Endometrial microvascular endothelial cells (primary cell): ENCODE measurements around the gene DNER. TPM values are rescaled to one million over a fixed set of nuclear protein-coding genes. Genes with fewer than 3 reads are reported as not detected.
"Not testable (repeated sequence)": the region's sequence is repeated elsewhere in the genome, so short reads cannot be mapped to it uniquely, and the experiment has no call there.

Experiments
- in situ Hi-C: cut with HindIII; loops from 2 replicates; pipeline ENCODE4 v1.10.0; 2017; ENCODE audit warnings: low sequenced_read_pairs, low pct_unique_long_range_greater_than_20kb; ENCODE audit errors: inconsistent ontology term
- total RNA-seq: library from RNA; depleted of rRNA; stranded (reverse); fragments of >200 nt; gene quantifications from one replicate; pipeline ENCODE4 v1.2.3, GENCODE V29; 2015; ENCODE audit errors: inconsistent ontology term

The DNER gene
- total RNA-seq, 1 donor from 2014 or later, result 3.2 TPM

GRCh38 chr2:229344151-229344551 lies 370.2 kb downstream of the DNER start:
- in situ Hi-C loops, result no loop called here

DNA sequence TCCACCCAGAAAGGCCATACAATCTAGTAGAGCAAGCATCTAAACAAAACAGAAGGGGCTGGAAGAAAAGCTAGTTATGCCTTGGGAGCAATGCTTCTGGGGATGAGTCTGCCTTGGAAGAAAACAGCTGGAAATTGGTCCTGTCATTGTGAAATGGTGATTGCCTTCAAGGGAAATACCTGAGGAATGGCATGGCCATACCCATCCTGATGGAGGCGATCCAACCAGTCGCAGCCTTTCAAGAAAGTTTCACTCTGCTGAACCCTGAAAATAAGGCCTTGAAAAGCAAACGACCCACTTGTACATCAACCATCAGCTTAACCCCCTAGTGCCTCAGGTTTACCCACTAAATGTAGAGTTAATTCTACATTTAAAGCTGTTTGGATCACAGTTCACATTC lies 370.7 kb downstream of the DNER start:
- in situ Hi-C loops, result no loop called here

GRCh38 chr2:229342376-229342775 lies 372.0 kb downstream of the DNER start:
- in situ Hi-C loops, result no loop called here

GRCh38 chr2:229340086-229340760 lies 374.1 kb downstream of the DNER start:
- in situ Hi-C loops, result no loop called here

DNA sequence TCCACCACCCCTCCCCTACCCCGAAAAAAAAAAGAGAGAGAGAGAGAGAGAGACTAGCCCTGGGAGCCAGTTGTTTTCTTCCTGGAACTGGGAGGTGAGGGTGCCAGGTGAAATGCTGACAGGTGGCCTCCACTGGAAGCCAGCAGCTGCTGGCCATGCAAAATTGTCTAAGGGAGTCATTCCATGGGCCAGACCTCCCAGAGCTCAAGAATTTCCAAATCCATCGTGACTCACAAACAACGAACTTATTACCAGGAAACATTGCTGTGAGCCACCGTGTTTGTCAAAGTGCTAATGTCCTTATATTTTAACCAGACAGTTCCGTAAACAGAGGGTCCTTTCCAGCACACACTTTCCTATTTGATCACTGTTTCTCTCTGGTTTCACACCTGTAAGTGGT lies 374.7 kb downstream of the DNER start:
- in situ Hi-C loops, result no loop called here

DNA sequence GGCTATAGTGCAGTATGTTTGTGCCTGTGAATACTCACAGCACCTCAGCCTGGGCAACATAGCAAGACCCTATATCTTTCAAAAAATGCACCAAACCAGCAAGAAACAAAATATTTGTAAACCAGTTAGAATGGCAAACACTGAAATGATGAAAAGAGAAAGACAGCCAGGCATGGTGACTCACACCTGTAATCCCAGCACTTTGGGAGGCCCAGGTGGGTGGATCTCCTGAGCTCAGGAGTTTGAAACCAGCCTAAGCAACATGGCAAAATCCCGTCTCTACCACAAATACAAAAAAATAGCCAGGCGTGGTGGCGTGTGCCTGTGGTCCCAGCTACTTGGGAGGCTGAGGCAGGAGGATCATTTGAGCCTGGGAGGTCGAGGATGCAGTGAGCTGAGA lies 375.2 kb downstream of the DNER start:
- in situ Hi-C loops, result not testable (repeated sequence)

DNA sequence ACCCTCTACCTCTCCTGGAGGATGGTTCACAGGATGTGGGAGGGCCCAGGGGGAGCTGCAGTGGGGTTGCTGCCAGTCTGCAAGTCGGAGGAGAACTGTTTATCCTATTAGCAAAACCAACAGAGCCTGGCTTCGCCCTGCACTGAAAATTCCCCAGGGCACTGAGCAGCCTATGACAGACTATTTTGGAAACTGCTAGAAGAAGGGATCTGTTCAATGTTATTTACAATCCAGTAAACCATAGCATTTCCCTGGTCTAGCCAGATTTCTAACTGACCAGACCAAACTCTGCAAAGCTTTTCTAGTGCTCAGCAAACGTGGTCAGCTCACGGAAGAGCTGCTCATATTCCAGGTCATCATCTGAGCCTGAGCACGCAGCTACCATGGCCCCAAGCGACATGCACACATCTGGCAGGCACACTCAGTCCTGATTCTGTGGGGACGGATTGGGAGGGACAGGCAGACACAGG lies 378.4 kb downstream of the DNER start:
- in situ Hi-C loops, result no loop called here

DNA sequence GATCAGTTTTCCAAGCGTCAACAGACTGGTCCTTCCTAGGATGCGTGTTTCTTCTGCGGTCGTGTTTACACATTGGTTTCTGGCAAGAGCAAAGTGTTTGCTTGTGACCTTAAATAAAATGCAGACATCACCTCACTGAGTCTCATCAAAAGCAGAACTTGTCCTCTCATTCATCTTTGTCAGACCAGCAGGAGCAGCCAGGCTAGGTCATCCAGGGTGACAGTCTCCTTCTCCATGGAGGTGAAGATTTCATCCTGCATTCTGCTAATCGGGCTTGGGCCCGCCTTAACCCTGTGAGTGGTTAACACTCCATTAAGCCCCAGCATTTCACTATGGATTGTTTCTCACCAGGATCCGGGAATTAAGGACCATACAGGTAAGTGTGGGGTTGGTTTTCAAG lies 379.0 kb downstream of the DNER start:
- in situ Hi-C loops, result no loop called here

DNA sequence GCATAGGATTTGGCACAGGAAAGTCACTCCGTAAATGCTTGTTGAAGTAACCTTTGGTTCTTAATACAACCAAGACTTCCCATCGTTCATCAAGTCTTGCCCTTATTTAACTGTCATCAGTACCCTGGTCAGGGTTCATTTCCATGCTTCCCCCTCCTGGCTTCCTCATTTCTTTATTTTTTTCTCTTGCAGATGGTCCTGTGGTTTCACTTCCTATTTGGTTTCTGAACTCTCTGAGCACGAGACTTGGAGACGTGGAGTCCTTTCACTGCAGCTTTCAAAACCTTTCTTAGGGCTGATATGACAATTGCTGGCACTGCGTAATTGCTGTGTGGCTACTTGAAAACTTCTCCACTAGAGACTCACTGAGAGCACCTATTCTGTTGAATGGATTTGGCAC lies 383.4 kb downstream of the DNER start:
- in situ Hi-C loops, result no loop called here

DNA sequence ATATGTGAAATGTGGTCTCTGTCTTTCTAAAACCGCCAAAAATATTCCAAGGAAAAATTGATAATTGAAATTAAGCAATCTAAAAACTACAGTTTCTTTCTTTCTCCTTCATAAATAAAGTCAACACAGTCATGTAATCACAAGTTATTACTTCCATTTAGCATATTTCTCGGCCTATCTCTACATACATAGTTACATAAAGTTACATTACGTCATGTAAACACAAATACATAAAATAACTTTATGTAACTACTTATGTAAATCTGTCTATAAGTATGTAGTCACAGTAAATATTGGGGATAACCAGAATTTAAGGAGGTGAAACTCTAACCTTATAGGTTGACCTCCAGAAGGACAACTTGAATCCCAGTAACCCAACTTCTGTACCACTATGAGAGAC lies 394.8 kb downstream of the DNER start:
- in situ Hi-C loops, result no loop called here

DNA sequence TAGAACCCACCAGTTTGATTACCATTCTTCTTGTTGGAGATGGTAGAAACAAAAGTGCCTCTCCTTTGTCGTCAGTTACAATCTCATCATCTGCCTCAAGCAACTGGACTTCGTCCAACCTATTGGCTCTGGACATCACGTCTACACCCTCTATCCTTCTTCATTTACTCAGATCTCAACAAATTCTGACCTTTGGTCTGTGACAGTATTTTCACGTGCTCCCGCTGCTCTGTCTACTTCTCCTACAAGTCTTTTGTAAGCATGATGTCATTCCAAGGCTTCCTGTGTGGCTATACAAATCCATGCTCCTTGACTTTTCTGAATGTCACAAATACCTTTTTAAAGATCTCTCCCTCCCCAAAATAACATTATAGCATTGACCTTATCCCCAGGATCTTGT lies 400.2 kb downstream of the DNER start:
- in situ Hi-C loops, result no loop called here

DNA sequence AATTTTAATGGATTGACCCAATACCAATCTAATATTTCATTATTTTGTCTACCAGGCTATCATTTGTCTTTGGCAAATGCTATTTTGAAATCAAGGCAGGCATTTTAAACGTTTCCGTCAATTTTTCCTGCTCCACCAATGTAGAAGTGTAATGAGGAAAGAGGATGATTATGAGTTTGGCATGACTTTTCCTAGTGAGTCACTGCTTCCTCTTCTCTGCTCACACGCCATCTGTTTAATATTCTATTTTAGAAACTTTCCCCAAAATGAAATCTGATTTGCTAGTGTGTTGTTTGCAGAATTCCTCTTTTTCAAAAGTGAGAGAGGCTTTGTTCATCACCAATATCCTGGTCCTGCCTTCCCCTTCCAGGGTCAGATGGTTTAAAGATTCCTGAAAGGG lies 400.8 kb downstream of the DNER start:
- in situ Hi-C loops, result no loop called here

Other genes starting within 250 kb of the DNER start
- gene TRIP12, start 207.5 kb upstream of the DNER start, total RNA-seq, result 141 TPM
- 2.0 TPM for gene FBXO36, start 207.9 kb upstream of the DNER start, total RNA-seq